Astrocyte of the hippocampus (primary cell): ENCODE measurements around the gene UGT1A10.

Source experiments
- DNase-seq: peaks from one replicate; pipeline ENCODE4 v3.0.0; 2011; ENCODE audit warnings: low read depth, low spot score

The UGT1A10 gene

GRCh38 chr2:233821709-233822100 lies 185.5 kb downstream of the UGT1A10 start:
- DNase-seq = no peak

- DNase-seq = no peak
These were observed 186.0 kb downstream of the UGT1A10 start for GRCh38 chr2:233822101-233822771.
